HepG2 (cell line): ENCODE results near the gene CDC42BPG. TPM values are rescaled to one million over a fixed set of nuclear protein-coding genes. Genes with fewer than 3 reads are reported as not detected.
A peak's percentile ranks its signal among the peaks of the same experiment; 100 is the strongest.

ENCODE experiments used
- CREB1 ChIP-seq, 2 experiments: fragments of 450-650 bp in 1 of 2; IDR thresholded peaks; 2 replicates each; pipeline ENCODE4 v1.6.1; 2016 to 2017; ENCODE audit warnings: control low read depth in 1 of 2, mild to moderate bottlenecking in 1 of 2, missing compliant biosample characterization in 1 of 2, missing genetic modification characterization in 1 of 2
- HNRNPL ChIP-seq: fragments of 200-400 bp; formaldehyde crosslinking; IDR thresholded peaks from 2 replicates; pipeline ENCODE4 v1.6.1; 2017; ENCODE audit warnings: mild to moderate bottlenecking, low read depth, low read length
- ISL2 ChIP-seq: sonication (generic); formaldehyde crosslinking; IDR thresholded peaks from 2 replicates; pipeline ENCODE4 v1.5.0; 2020; ENCODE audit warnings: missing genetic modification reagents
- MXD4 ChIP-seq: IDR thresholded peaks from 2 replicates; pipeline ENCODE4 v1.6.1; 2016; ENCODE audit warnings: mild to moderate bottlenecking, missing biosample characterization, missing genetic modification reagents
- NFYC ChIP-seq: IDR thresholded peaks from 2 replicates; pipeline ENCODE4 v1.6.1; 2016; ENCODE audit warnings: missing genetic modification reagents, missing compliant biosample characterization
- SOX5 ChIP-seq: IDR thresholded peaks from 2 replicates; pipeline ENCODE4 v1.6.1; 2016; ENCODE audit warnings: borderline replicate concordance
- ZBTB20 ChIP-seq: sonication (generic); formaldehyde crosslinking; IDR thresholded peaks from 2 replicates; pipeline ENCODE4 v1.8.1; 2023; ENCODE audit warnings: missing genetic modification reagents, low read depth, mild to moderate bottlenecking, borderline replicate concordance
- ZBTB7B ChIP-seq: sonication (generic); formaldehyde crosslinking; IDR thresholded peaks from 2 replicates; pipeline ENCODE4 v1.4.0; 2020; ENCODE audit warnings: missing genetic modification reagents
- ZNF224 ChIP-seq: sonication (generic); formaldehyde crosslinking; IDR thresholded peaks from 2 replicates; pipeline ENCODE4 v1.5.0; 2020; ENCODE audit warnings: mild to moderate bottlenecking, missing genetic modification reagents
- ZNF3 ChIP-seq: IDR thresholded peaks from 2 replicates; pipeline ENCODE4 v1.7.0; 2017; ENCODE audit warnings: inconsistent platforms
- ZNF34 ChIP-seq: sonication (generic); formaldehyde crosslinking; IDR thresholded peaks from 2 replicates; pipeline ENCODE4 v1.4.0; 2020; ENCODE audit warnings: mild to moderate bottlenecking, missing genetic modification reagents, borderline replicate concordance
- ZNF605 ChIP-seq: sonication (generic); formaldehyde crosslinking; IDR thresholded peaks from 2 replicates; pipeline ENCODE4 v1.8.0; 2022; ENCODE audit warnings: mild to moderate bottlenecking, missing genetic modification reagents
- ZZZ3 ChIP-seq: sonication (generic); formaldehyde crosslinking; IDR thresholded peaks from 2 replicates; pipeline ENCODE4 v1.4.0; 2020; ENCODE audit warnings: missing genetic modification reagents, mild to moderate bottlenecking, borderline replicate concordance
- polyA plus RNA-seq, 8 experiments: library from polyadenylated mRNA; depleted of rRNA in 3 of 8; stranded (reverse) in 7 of 8; unstranded in 1 of 8; fragments of >200 nt; fragmentation: Illumina TruSeq in 4 of 8; extraction: Trizol in 4 of 8; gene quantifications; 2 replicates each; pipeline versions ENCODE4 v1.2.1 to v1.2.3, GENCODE V29; 2011 to 2016; ENCODE audit warnings: low read depth in 4 of 8, missing spikeins in 1 of 8, mixed read lengths in 1 of 8; ENCODE audit not compliant: insufficient read depth in 1 of 8
- total RNA-seq, 5 experiments: library from RNA; depleted of rRNA; stranded (reverse); fragments of >200 nt; fragmentation: Illumina TruSeq; extraction: Trizol; gene quantifications; 2 replicates each; pipeline ENCODE4 v1.2.3, GENCODE V29; 2016; ENCODE audit warnings: low read depth in 1 of 5
- TF ChIP-seq, protein P1 (sequence below): sonication (generic); formaldehyde crosslinking; IDR thresholded peaks from 2 replicates; pipeline ENCODE4 v1.8.1; 2023; ENCODE audit warnings: missing genetic modification reagents, mild to moderate bottlenecking, borderline replicate concordance
- TF ChIP-seq, protein P2 (sequence below): sonication (generic); formaldehyde crosslinking; IDR thresholded peaks from 2 replicates; pipeline ENCODE4 v1.9.0; 2021; ENCODE audit warnings: missing genetic modification reagents, borderline replicate concordance
- TF ChIP-seq, protein P3 (sequence below): sonication (generic); formaldehyde crosslinking; conservative IDR thresholded peaks from 2 replicates; pipeline ENCODE4 v1.8.0; 2022; ENCODE audit warnings: mild to moderate bottlenecking, moderate library complexity, missing genetic modification reagents
- TF ChIP-seq, protein P4 (sequence below): sonication (generic); formaldehyde crosslinking; IDR thresholded peaks from 2 replicates; pipeline ENCODE4 v1.8.0; 2022; ENCODE audit warnings: low read depth, missing genetic modification reagents
- TF ChIP-seq, protein P5 (sequence below): IDR thresholded peaks from 2 replicates; pipeline ENCODE4 v1.6.1; 2012; ENCODE audit warnings: inconsistent platforms
- TF ChIP-seq, protein P6 (sequence below): conservative IDR thresholded peaks from 2 replicates; pipeline ENCODE4 v1.6.1; 2018; ENCODE audit warnings: missing genetic modification reagents
- TF ChIP-seq, protein P7 (sequence below): IDR thresholded peaks from 2 replicates; pipeline ENCODE4 v1.6.1; 2018; ENCODE audit warnings: missing genetic modification reagents, mild to moderate bottlenecking, missing compliant biosample characterization

Gene CDC42BPG
- total and polyA plus RNA-seq, 2 of the 13 experiments (the other 11 are each of a cell fraction or from before 2014, with no cell fraction given) = 0.55 to 1.4 TPM

DNA sequence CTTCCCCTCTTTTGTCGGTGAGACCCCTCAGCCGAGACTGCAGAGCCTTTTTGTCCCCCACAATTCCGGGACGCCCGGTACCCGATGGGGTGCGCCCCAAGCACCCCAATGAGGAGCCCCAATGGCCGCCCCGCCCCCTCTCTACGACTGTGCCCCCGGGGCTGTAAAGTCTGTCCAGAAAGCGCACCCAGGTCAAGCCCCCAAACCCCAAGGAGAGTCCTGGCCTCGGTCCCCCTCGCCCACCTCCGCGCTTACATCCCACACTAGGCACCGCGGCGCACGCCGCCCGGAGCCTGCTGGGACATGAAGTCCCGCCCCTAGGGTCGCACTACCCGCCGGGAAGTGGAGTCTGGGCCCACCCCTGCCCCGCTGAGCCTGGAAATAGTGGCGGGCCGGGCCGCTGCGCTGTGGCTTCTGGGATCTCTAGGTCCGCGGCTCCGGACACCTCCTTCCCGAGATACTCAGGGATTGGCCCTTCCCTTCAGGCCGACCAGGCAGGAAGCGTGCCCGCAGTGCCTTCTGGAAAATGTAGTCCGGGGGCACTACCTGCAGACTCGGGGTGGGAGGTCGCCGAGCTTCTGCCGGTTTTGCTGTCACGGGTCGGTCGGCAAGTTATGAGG, 34.1 kb downstream of the CDC42BPG start, which contains the start of gene MEN1 (continued):
- peak; percentile 76; the same call in 1 of the 2 replicates for TF ChIP-seq ZBTB7B (CRISPR knock-in tag)
- TF ChIP-seq NFYC (CRISPR knock-in tag) = peak; percentile 82
- TF ChIP-seq, protein P1, sequence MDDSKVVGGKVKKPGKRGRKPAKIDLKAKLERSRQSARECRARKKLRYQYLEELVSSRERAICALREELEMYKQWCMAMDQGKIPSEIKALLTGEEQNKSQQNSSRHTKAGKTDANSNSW (CRISPR knock-in tag) = 0 out of 2 replicates have a peak, but pooled peaks have one; percentile 62
- 0 out of 2 replicates have a peak, but pooled peaks have one; percentile 32 for TF ChIP-seq SOX5
- 0 out of 2 replicates have a peak, but pooled peaks have one; percentile 53 for TF ChIP-seq ZNF34 (CRISPR knock-in tag)
- TF ChIP-seq, protein P2, sequence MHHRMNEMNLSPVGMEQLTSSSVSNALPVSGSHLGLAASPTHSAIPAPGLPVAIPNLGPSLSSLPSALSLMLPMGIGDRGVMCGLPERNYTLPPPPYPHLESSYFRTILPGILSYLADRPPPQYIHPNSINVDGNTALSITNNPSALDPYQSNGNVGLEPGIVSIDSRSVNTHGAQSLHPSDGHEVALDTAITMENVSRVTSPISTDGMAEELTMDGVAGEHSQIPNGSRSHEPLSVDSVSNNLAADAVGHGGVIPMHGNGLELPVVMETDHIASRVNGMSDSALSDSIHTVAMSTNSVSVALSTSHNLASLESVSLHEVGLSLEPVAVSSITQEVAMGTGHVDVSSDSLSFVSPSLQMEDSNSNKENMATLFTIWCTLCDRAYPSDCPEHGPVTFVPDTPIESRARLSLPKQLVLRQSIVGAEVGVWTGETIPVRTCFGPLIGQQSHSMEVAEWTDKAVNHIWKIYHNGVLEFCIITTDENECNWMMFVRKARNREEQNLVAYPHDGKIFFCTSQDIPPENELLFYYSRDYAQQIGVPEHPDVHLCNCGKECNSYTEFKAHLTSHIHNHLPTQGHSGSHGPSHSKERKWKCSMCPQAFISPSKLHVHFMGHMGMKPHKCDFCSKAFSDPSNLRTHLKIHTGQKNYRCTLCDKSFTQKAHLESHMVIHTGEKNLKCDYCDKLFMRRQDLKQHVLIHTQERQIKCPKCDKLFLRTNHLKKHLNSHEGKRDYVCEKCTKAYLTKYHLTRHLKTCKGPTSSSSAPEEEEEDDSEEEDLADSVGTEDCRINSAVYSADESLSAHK (CRISPR knock-in tag) = no peak
- TF ChIP-seq, protein P3, sequence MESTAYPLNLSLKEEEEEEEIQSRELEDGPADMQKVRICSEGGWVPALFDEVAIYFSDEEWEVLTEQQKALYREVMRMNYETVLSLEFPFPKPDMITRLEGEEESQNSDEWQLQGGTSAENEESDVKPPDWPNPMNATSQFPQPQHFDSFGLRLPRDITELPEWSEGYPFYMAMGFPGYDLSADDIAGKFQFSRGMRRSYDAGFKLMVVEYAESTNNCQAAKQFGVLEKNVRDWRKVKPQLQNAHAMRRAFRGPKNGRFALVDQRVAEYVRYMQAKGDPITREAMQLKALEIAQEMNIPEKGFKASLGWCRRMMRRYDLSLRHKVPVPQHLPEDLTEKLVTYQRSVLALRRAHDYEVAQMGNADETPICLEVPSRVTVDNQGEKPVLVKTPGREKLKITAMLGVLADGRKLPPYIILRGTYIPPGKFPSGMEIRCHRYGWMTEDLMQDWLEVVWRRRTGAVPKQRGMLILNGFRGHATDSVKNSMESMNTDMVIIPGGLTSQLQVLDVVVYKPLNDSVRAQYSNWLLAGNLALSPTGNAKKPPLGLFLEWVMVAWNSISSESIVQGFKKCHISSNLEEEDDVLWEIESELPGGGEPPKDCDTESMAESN (CRISPR knock-in tag) = 0 out of 2 replicates have a peak, but pooled peaks have one; percentile 58
- TF ChIP-seq, protein P4, sequence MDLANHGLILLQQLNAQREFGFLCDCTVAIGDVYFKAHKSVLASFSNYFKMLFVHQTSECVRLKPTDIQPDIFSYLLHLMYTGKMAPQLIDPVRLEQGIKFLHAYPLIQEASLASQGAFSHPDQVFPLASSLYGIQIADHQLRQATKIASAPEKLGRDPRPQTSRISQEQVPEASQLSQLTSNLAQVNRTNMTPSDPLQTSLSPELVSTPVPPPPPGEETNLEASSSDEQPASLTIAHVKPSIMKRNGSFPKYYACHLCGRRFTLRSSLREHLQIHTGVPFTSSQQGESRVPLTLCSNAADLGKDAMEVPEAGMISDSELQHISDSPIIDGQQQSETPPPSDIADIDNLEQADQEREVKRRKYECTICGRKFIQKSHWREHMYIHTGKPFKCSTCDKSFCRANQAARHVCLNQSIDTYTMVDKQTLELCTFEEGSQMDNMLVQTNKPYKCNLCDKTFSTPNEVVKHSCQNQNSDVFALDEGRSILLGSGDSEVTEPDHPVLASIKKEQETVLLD (CRISPR knock-in tag) = peak; percentile 49; the same call in 1 of the 2 replicates
- 0 out of 2 replicates have a peak, but pooled peaks have one; percentile 39 for TF ChIP-seq HNRNPL
- TF ChIP-seq ISL2 (CRISPR knock-in tag) = peak; percentile 52; the same call in 1 of the 2 replicates
- TF ChIP-seq, protein P5, sequence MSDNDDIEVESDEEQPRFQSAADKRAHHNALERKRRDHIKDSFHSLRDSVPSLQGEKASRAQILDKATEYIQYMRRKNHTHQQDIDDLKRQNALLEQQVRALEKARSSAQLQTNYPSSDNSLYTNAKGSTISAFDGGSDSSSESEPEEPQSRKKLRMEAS = 0 out of 2 replicates have a peak, but pooled peaks have one; percentile 40
- TF ChIP-seq, protein P6, sequence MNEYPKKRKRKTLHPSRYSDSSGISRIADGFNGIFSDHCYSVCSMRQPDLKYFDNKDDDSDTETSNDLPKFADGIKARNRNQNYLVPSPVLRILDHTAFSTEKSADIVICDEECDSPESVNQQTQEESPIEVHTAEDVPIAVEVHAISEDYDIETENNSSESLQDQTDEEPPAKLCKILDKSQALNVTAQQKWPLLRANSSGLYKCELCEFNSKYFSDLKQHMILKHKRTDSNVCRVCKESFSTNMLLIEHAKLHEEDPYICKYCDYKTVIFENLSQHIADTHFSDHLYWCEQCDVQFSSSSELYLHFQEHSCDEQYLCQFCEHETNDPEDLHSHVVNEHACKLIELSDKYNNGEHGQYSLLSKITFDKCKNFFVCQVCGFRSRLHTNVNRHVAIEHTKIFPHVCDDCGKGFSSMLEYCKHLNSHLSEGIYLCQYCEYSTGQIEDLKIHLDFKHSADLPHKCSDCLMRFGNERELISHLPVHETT (CRISPR knock-in tag) = peak; percentile 82; the same call in 1 of the 2 replicates
- TF ChIP-seq ZNF224 (CRISPR knock-in tag) = 0 out of 2 replicates have a peak, but pooled peaks have one; percentile 36
- TF ChIP-seq, protein P7, sequence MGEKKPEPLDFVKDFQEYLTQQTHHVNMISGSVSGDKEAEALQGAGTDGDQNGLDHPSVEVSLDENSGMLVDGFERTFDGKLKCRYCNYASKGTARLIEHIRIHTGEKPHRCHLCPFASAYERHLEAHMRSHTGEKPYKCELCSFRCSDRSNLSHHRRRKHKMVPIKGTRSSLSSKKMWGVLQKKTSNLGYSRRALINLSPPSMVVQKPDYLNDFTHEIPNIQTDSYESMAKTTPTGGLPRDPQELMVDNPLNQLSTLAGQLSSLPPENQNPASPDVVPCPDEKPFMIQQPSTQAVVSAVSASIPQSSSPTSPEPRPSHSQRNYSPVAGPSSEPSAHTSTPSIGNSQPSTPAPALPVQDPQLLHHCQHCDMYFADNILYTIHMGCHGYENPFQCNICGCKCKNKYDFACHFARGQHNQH (CRISPR knock-in tag) = peak; percentile 73
- 0 out of 2 replicates have a peak, but pooled peaks have one; percentile 26 for TF ChIP-seq ZBTB20 (CRISPR knock-in tag)
- TF ChIP-seq MXD4 = peak; percentile 76
- no peak; the same call in 1 of the 2 replicates for TF ChIP-seq ZZZ3 (CRISPR knock-in tag)
- TF ChIP-seq CREB1 (IDR thresholded peaks at IDR 0.05) = 0 out of 2 replicates have a peak, but pooled peaks have one; percentile 2
- TF ChIP-seq CREB1 (CRISPR knock-in tag; IDR thresholded peaks at IDR 0.05) = peak; percentile 80
- TF ChIP-seq ZNF3 (CRISPR knock-in tag) = no peak
- peak; percentile 67 for TF ChIP-seq ZNF605 (CRISPR knock-in tag)
